Measurements from ENCODE around the gene GRIA1. TPM values are rescaled to one million over a fixed set of nuclear protein-coding genes. Genes with fewer than 3 reads are reported as not detected.

The GRIA1 gene
- total RNA-seq, 1 experiment from 2014 or later: 0.81 TPM

- no peak for TF ChIP-seq NFYB (CRISPR knock-in tag; conservative IDR thresholded peaks at IDR 0.05; ENCODE audit: low read depth)
- no peak for TF ChIP-seq KAT7 (CRISPR knock-in tag; IDR thresholded peaks at IDR 0.05; ENCODE audit: borderline replicate concordance)
- TF ChIP-seq MXD4 (CRISPR knock-in tag; IDR thresholded peaks at IDR 0.05; ENCODE audit: borderline replicate concordance): no peak
- TF ChIP-seq ZNF425 (CRISPR knock-in tag; conservative IDR thresholded peaks at IDR 0.05): no peak
- no peak for TF ChIP-seq NFE2L1 (CRISPR knock-in tag; IDR thresholded peaks at IDR 0.05)
- no peak for TF ChIP-seq FOXP4 (CRISPR knock-in tag; IDR thresholded peaks at IDR 0.05)
- TF ChIP-seq GRHL2 (CRISPR knock-in tag; IDR thresholded peaks at IDR 0.05; ENCODE audit: insufficient replicate concordance, severe bottlenecking): no peak
Measured at GRCh38 chr5:153797484-153797883, 307.0 kb downstream of the GRIA1 start (continued).

GRCh38 chr5:153798830-153799229, 308.4 kb downstream of the GRIA1 start:
- no peak overlapping the region for H3K4me3 Mint-ChIP-seq
- H3K27me3 Mint-ChIP-seq (ENCODE audit: low read depth): no peaks in the 10 kb centered on the region
- H3K36me3 Mint-ChIP-seq: no peaks in the 10 kb centered on the region
- DNase-seq (ENCODE audit: low spot score) (no peak), ATAC-seq (no peak)
- no peak overlapping the region for H3K27ac Mint-ChIP-seq
- TF ChIP-seq NFE2L1 (CRISPR knock-in tag; IDR thresholded peaks at IDR 0.05) (no peak), ELF4 (CRISPR knock-in tag; IDR thresholded peaks at IDR 0.05; ENCODE audit: low read depth) (no peak), EMX1 (CRISPR knock-in tag; IDR thresholded peaks at IDR 0.05) (no peak), TEAD4 (CRISPR knock-in tag; IDR thresholded peaks at IDR 0.05) (no peak), ZNF317 (CRISPR knock-in tag; IDR thresholded peaks at IDR 0.05; ENCODE audit: borderline replicate concordance, low read depth) (no peak), ATF1 (CRISPR knock-in tag; IDR thresholded peaks at IDR 0.05) (no peak), ZNF671 (CRISPR knock-in tag; IDR thresholded peaks at IDR 0.05) (no peak), SOX15 (CRISPR knock-in tag; IDR thresholded peaks at IDR 0.05) (no peak), GABPB1 (CRISPR knock-in tag; IDR thresholded peaks at IDR 0.05) (no peak), ZBTB43 (CRISPR knock-in tag; IDR thresholded peaks at IDR 0.05) (no peak), E2F5 (CRISPR knock-in tag; IDR thresholded peaks at IDR 0.05) (no peak), ETV6 (CRISPR knock-in tag; IDR thresholded peaks at IDR 0.05) (no peak), SMAD3 (CRISPR knock-in tag; IDR thresholded peaks at IDR 0.05; ENCODE audit: borderline replicate concordance) (no peak), GTF2I (CRISPR knock-in tag; conservative IDR thresholded peaks at IDR 0.05) (no peak), USF1 (CRISPR knock-in tag; IDR thresholded peaks at IDR 0.05) (no peak), ZNF219 (CRISPR knock-in tag; IDR thresholded peaks at IDR 0.05; ENCODE audit: borderline replicate concordance) (no peak), FOXJ3 (CRISPR knock-in tag; IDR thresholded peaks at IDR 0.05; ENCODE audit: borderline replicate concordance) (no peak)
- TF ChIP-seq, protein P1, sequence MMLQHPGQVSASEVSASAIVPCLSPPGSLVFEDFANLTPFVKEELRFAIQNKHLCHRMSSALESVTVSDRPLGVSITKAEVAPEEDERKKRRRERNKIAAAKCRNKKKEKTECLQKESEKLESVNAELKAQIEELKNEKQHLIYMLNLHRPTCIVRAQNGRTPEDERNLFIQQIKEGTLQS (CRISPR knock-in tag; conservative IDR thresholded peaks at IDR 0.05): no peak
- TF ChIP-seq, protein P2, sequence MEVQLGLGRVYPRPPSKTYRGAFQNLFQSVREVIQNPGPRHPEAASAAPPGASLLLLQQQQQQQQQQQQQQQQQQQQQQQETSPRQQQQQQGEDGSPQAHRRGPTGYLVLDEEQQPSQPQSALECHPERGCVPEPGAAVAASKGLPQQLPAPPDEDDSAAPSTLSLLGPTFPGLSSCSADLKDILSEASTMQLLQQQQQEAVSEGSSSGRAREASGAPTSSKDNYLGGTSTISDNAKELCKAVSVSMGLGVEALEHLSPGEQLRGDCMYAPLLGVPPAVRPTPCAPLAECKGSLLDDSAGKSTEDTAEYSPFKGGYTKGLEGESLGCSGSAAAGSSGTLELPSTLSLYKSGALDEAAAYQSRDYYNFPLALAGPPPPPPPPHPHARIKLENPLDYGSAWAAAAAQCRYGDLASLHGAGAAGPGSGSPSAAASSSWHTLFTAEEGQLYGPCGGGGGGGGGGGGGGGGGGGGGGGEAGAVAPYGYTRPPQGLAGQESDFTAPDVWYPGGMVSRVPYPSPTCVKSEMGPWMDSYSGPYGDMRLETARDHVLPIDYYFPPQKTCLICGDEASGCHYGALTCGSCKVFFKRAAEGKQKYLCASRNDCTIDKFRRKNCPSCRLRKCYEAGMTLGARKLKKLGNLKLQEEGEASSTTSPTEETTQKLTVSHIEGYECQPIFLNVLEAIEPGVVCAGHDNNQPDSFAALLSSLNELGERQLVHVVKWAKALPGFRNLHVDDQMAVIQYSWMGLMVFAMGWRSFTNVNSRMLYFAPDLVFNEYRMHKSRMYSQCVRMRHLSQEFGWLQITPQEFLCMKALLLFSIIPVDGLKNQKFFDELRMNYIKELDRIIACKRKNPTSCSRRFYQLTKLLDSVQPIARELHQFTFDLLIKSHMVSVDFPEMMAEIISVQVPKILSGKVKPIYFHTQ (CRISPR knock-in tag; IDR thresholded peaks at IDR 0.05): no peak
- CTCF ChIA-PET: no interaction called here
- POLR2A ChIA-PET: no interaction called here
- H3K9me3 Mint-ChIP-seq: no peaks in the 10 kb centered on the region
- no peaks in the 10 kb centered on the region for H3K4me1 Mint-ChIP-seq

Measured in WTC11 (cell line).